Adrenal gland (tissue), 12 donors: ENCODE results near the gene INHBB. TPM values are rescaled to one million over a fixed set of nuclear protein-coding genes. Genes with fewer than 3 reads are reported as not detected.

Experiments used
- DNase-seq, 7 donors: peaks; one replicate each; pipeline ENCODE4 v3.0.0-alpha.2; 2019 to 2020
- H3K27ac ChIP-seq, 5 donors: fragments of 200-600 bp; sonication (generic) in 4 of 5; 1 replicate in 3 of 5; 2 replicates in 2 of 5; pipeline versions ENCODE4 v1.5.1 to v1.8.0; 2016 to 2020; ENCODE audit warnings: mild to moderate bottlenecking in 1 of 5
- H3K27me3 ChIP-seq: fragments of 200-600 bp; 2 replicates; pipeline ENCODE4 v1.8.0; 2021
- H3K36me3 ChIP-seq, 2 donors: fragments of 200-600 bp; replicated peaks in 1 of 2; 1 replicate in 1 of 2; 2 replicates in 1 of 2; pipeline versions ENCODE4 v1.5.1 to v1.8.0; 2018 to 2022
- H3K4me1 ChIP-seq, 2 donors: fragments of 200-600 bp; replicated peaks in 1 of 2; 1 replicate in 1 of 2; 2 replicates in 1 of 2; pipeline versions ENCODE4 v1.5.1 to v1.8.0; 2018 to 2021
- H3K4me3 ChIP-seq, 4 donors: fragments of 200-600 bp; sonication (generic) in 3 of 4; one replicate each; pipeline ENCODE4 v1.5.1; 2016 to 2018
- H3K9me3 ChIP-seq, 3 donors: fragments of 200-600 bp; sonication (generic) in 1 of 3; replicated peaks in 1 of 3; 1 replicate in 2 of 3; 2 replicates in 1 of 3; pipeline versions ENCODE4 v1.5.1 to v1.8.0; 2016 to 2021
- POLR2A ChIP-seq, 2 donors: fragments of 450-650 bp; IDR thresholded peaks; one replicate each; pipeline ENCODE4 v1.6.1; 2017; ENCODE audit warnings: antibody characterized with exemption in 2 of 2, mild to moderate bottlenecking in 2 of 2, moderate library complexity in 1 of 2
- WGBS, 4 donors: extraction: QIAGEN DNeasy Blood & Tissue Kit in 2 of 4; methylation state at CpG; one replicate each; pipeline versions ENCODE4 v1.1.5 to v1.1.7; 2013 to 2017; 5-methylcytosine and 5-hydroxymethylcytosine counted together
- intact Hi-C, 2 donors: fragments of 100-400 bp; cut with DNase I; formaldehyde crosslinking; loops; one replicate each; pipeline versions ENCODE4 v1.14.1 to v1.15.0; 2022 to 2023
- polyA plus RNA-seq, 3 donors: library from polyadenylated mRNA; stranded (reverse); fragments of 200-250 nt in 2 of 3; fragments of 350-450 nt in 1 of 3; fragmentation: Illumina TruSeq in 1 of 3; extraction: RNeasy Lipid Tissue Mini Kit (QIAGEN cat#74804) in 1 of 3; gene quantifications; one replicate each; pipeline ENCODE4 v1.2.3, GENCODE V29; 2013 to 2014
- total RNA-seq, 9 donors: library from RNA; depleted of rRNA in 4 of 9; stranded (reverse); fragments of >200 nt in 4 of 9; fragments of 120-200 nt in 1 of 9; fragmentation: NEBNext Ultra II Directional in 1 of 9; extraction: Animal tissue kit (Norgen Biotek cat#: 25700) in 1 of 9; gene quantifications; one replicate each; pipeline versions ENCODE4 v1.1.0 to v1.2.4, GENCODE V29; 2013 to 2023
- TF ChIP-seq, protein P1 (sequence below), 6 experiments: fragments of 450-650 bp in 4 of 6; fragments of 200-600 bp in 2 of 6; sonication (generic) in 1 of 6; IDR thresholded peaks; 1 replicate in 5 of 6; 2 replicates in 1 of 6; pipeline versions ENCODE4 v1.5.1 to v1.8.0; 2016 to 2021; ENCODE audit warnings: antibody characterized with exemption in 6 of 6, mild to moderate bottlenecking in 2 of 6, moderate library complexity in 1 of 6
- donor health status: healthy with polysubstance abuse.
- donor health status: Bipolar disorder and iron deficiency.
- donor health status: DM: yes; HTN: yes; CAD: no.
- donor health status: DM: no; HTN: no; CAD: no.
- donor health status: DM: no; HTN: no; CAD: no.
- donor health status: DM: yes; HTN: yes; CAD: no.

INHBB gene
- total and polyA plus RNA-seq, 12 donors, result 0.28 to 9.1 (median 6.8) TPM

- Histone ChIP-seq H3K4me3 (no peak overlapping the region), H3K36me3 (no peaks in the 10 kb centered on the region), H3K4me1 (peaks cover 0 to 10% of the 10 kb centered on the region in 2 donors), H3K9me3 (no peaks in the 10 kb centered on the region), H3K27ac (no peak overlapping the region), H3K27me3 (no peaks in the 10 kb centered on the region)
- intact Hi-C loops, result loop anchor here (5.0 to 10.0 kb wide), 2 partner anchors 74 to 201 kb away; no protein-coding TSS in a partner anchor
- 68 to 82% (median 75%) methylated on average over 5 of the region's 5 CpGs for WGBS, 4 donors
- no peak for DNase-seq
- TF ChIP-seq, protein P1, sequence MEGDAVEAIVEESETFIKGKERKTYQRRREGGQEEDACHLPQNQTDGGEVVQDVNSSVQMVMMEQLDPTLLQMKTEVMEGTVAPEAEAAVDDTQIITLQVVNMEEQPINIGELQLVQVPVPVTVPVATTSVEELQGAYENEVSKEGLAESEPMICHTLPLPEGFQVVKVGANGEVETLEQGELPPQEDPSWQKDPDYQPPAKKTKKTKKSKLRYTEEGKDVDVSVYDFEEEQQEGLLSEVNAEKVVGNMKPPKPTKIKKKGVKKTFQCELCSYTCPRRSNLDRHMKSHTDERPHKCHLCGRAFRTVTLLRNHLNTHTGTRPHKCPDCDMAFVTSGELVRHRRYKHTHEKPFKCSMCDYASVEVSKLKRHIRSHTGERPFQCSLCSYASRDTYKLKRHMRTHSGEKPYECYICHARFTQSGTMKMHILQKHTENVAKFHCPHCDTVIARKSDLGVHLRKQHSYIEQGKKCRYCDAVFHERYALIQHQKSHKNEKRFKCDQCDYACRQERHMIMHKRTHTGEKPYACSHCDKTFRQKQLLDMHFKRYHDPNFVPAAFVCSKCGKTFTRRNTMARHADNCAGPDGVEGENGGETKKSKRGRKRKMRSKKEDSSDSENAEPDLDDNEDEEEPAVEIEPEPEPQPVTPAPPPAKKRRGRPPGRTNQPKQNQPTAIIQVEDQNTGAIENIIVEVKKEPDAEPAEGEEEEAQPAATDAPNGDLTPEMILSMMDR (IDR thresholded peaks at IDR 0.05), result no peak
- TF ChIP-seq POLR2A (IDR thresholded peaks at IDR 0.05), result no peak
Measured at GRCh38 chr2:120316071-120316470, 29.9 kb upstream of the INHBB start.

GRCh38 chr2:120316528-120317179, 29.3 kb upstream of the INHBB start:
- WGBS, 4 donors, result 91 to 96% (median 93%) methylated on average over 14 to 15 of the region's 15 CpGs
- Histone ChIP-seq H3K27ac (no peak overlapping the region), H3K27me3 (no peaks in the 10 kb centered on the region), H3K9me3 (no peaks in the 10 kb centered on the region), H3K36me3 (no peaks in the 10 kb centered on the region), H3K4me1 (peaks cover 0 to 10% of the 10 kb centered on the region in 2 donors), H3K4me3 (no peak overlapping the region)
- TF ChIP-seq, protein P1 (IDR thresholded peaks at IDR 0.05), result no peak
- TF ChIP-seq POLR2A (IDR thresholded peaks at IDR 0.05), result no peak
- DNase-seq, result no peak
- intact Hi-C loops, result loop anchor here (5.0 to 10.0 kb wide), 2 partner anchors 74 to 202 kb away; no protein-coding TSS in a partner anchor

DNA sequence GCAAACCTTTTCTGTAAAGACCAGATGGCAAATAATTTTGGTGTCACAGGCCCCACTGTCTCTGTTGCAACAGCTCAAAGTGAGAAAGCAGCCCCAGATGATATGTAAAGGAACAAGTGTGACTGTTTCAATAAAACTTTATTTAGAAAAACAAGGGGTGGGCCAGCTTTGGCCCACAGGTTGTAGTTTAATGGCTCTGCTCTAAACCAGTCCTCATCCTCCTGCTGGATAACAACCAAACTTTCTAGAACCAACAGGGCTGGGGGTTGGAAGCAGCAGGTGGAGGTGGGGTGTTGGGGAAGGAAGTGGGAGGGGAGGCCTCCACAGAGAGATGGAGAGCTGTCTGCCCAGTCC, 28.8 kb upstream of the INHBB start:
- Histone ChIP-seq H3K4me3 (no peak overlapping the region), H3K27ac (no peak overlapping the region), H3K9me3 (no peaks in the 10 kb centered on the region), H3K27me3 (no peaks in the 10 kb centered on the region), H3K36me3 (no peaks in the 10 kb centered on the region), H3K4me1 (peaks cover 0 to 10% of the 10 kb centered on the region in 2 donors)
- no peak for DNase-seq
- intact Hi-C loops, result loop anchor here (5.0 to 10.0 kb wide), 2 partner anchors 75 to 202 kb away; no protein-coding TSS in a partner anchor
- no peak for TF ChIP-seq POLR2A (IDR thresholded peaks at IDR 0.05)
- TF ChIP-seq, protein P1 (IDR thresholded peaks at IDR 0.05), result no peak

GRCh38 chr2:120317916-120318315, 28.0 kb upstream of the INHBB start:
- no peak for TF ChIP-seq POLR2A (IDR thresholded peaks at IDR 0.05)
- TF ChIP-seq, protein P1 (IDR thresholded peaks at IDR 0.05), result no peak
- Histone ChIP-seq H3K27me3 (no peaks in the 10 kb centered on the region), H3K9me3 (no peaks in the 10 kb centered on the region), H3K4me3 (no peak overlapping the region), H3K4me1 (peaks cover 0 to 10% of the 10 kb centered on the region in 2 donors), H3K27ac (no peak overlapping the region), H3K36me3 (no peaks in the 10 kb centered on the region)
- no peak for DNase-seq
- intact Hi-C loops, result loop anchor here (5.0 to 10.0 kb wide), 2 partner anchors 76 to 203 kb away; no protein-coding TSS in a partner anchor
- 86 to 92% (median 90%) methylated on average over 8 of the region's 8 CpGs for WGBS, 4 donors
